Neural cell (in vitro differentiated cells): ENCODE results near the gene MYCN. TPM values are rescaled to one million over a fixed set of nuclear protein-coding genes. Genes with fewer than 3 reads are reported as not detected.

ENCODE experiments used
- H2AFZ ChIP-seq: fragments of 200-600, 300-800 bp; sonication (generic), shearing (Covaris generic); 2 replicates; pipeline ENCODE4 v1.6.0; 2014; ENCODE audit warnings: low read depth, mild to moderate bottlenecking, antibody characterized with exemption, low read length, moderate library complexity
- H3F3A ChIP-seq: fragments of 200-600 bp; shearing (Covaris generic); 2 replicates; pipeline ENCODE4 v1.6.1; 2016; ENCODE audit warnings: mild to moderate bottlenecking, moderate library complexity, mixed read lengths, antibody characterized with exemption, low read length; ENCODE audit not compliant: insufficient read depth, poor library complexity, severe bottlenecking
- H3K27ac ChIP-seq: fragments of 200-600, 300-800 bp; sonication (generic), shearing (Covaris generic); 2 replicates; pipeline ENCODE4 v1.5.1; 2014; ENCODE audit warnings: mild to moderate bottlenecking, low read length, moderate library complexity
- H3K27me3 ChIP-seq: fragments of 300-800, 200-600 bp; sonication (generic), shearing (Covaris generic); 2 replicates; pipeline ENCODE4 v1.6.0; 2014; ENCODE audit warnings: mild to moderate bottlenecking, low read depth, low read length, moderate library complexity; ENCODE audit not compliant: insufficient read depth
- H3K36me3 ChIP-seq: fragments of 300-800, 200-600 bp; sonication (generic), shearing (Covaris generic); 2 replicates; pipeline ENCODE4 v1.5.1; 2014; ENCODE audit warnings: mild to moderate bottlenecking, antibody characterized with exemption, low read length, moderate library complexity; ENCODE audit not compliant: insufficient read depth
- H3K4me2 ChIP-seq: fragments of 300-800, 200-600 bp; sonication (generic), shearing (Covaris generic); 2 replicates; pipeline ENCODE4 v1.6.0; 2014; ENCODE audit warnings: mild to moderate bottlenecking, low read length
- H3K4me3 ChIP-seq: fragments of 300-800, 200-600 bp; sonication (generic), shearing (Covaris generic); 2 replicates; pipeline ENCODE4 v1.5.1; 2014; ENCODE audit warnings: mild to moderate bottlenecking, low read length, moderate library complexity
- H3K79me2 ChIP-seq: fragments of 200-600 bp; shearing (Covaris generic); replicated peaks from 2 replicates; pipeline ENCODE4 v1.6.0; 2014; ENCODE audit warnings: mild to moderate bottlenecking, low read length, moderate library complexity; ENCODE audit not compliant: insufficient read depth
- H3K9ac ChIP-seq: fragments of 300-800, 200-600 bp; sonication (generic), shearing (Covaris generic); 2 replicates; pipeline ENCODE4 v1.6.1; 2016; ENCODE audit warnings: mild to moderate bottlenecking, low read length, mixed read lengths
- H3K9me2 ChIP-seq: fragments of 200-600 bp; shearing (Covaris generic); 2 replicates; pipeline ENCODE4 v1.6.1; 2016; ENCODE audit warnings: mild to moderate bottlenecking, low read length, mixed read lengths; ENCODE audit not compliant: insufficient read depth
- H3K9me3 ChIP-seq: fragments of 200-600, 300-800 bp; sonication (generic), shearing (Covaris generic); 2 replicates; pipeline ENCODE4 v1.6.1; 2016; ENCODE audit warnings: mild to moderate bottlenecking, mixed run types, low read length, moderate library complexity, mixed read lengths
- H4K20me1 ChIP-seq: fragments of 200-600 bp; shearing (Covaris generic); 2 replicates; pipeline ENCODE4 v1.6.1; 2016; ENCODE audit warnings: mild to moderate bottlenecking, mixed run types; ENCODE audit not compliant: insufficient read depth
- CTCF ChIP-seq: fragments of 450-650 bp; IDR thresholded peaks from 2 replicates; pipeline ENCODE4 v1.5.1; 2014; ENCODE audit warnings: antibody characterized with exemption, mild to moderate bottlenecking, moderate library complexity; ENCODE audit not compliant: poor library complexity, severe bottlenecking
- EP300 ChIP-seq: fragments of 450-650 bp; conservative IDR thresholded peaks from 2 replicates; pipeline ENCODE4 v1.6.1; 2014; ENCODE audit warnings: antibody characterized with exemption, mild to moderate bottlenecking, moderate library complexity; ENCODE audit not compliant: poor library complexity, severe bottlenecking
- EZH2 ChIP-seq: fragments of 200-600, 300-800 bp; shearing (Covaris generic), sonication (generic); IDR thresholded peaks from 2 replicates; pipeline ENCODE4 v1.6.1; 2014; ENCODE audit warnings: antibody characterized with exemption, low read length, borderline replicate concordance, mild to moderate bottlenecking; ENCODE audit not compliant: insufficient read depth, poor library complexity, severe bottlenecking
- MXI1 ChIP-seq: fragments of 450-650 bp; conservative IDR thresholded peaks from 2 replicates; pipeline ENCODE4 v1.6.1; 2014; ENCODE audit warnings: antibody characterized with exemption, mild to moderate bottlenecking; ENCODE audit not compliant: poor library complexity, severe bottlenecking
- POLR2AphosphoS5 ChIP-seq: IDR thresholded peaks from 2 replicates; pipeline ENCODE4 v1.6.1; 2012
- RAD21 ChIP-seq: fragments of 450-650 bp; conservative IDR thresholded peaks from 2 replicates; pipeline ENCODE4 v1.6.1; 2014; ENCODE audit warnings: antibody characterized with exemption, mild to moderate bottlenecking, moderate library complexity
- REST ChIP-seq: IDR thresholded peaks from 2 replicates; pipeline ENCODE4 v1.6.1; 2012; ENCODE audit warnings: borderline replicate concordance
- SMC3 ChIP-seq: fragments of 450-650 bp; conservative IDR thresholded peaks from 2 replicates; pipeline ENCODE4 v1.6.1; 2014; ENCODE audit warnings: antibody characterized with exemption, mild to moderate bottlenecking, moderate library complexity; ENCODE audit not compliant: poor library complexity
- TAF1 ChIP-seq: IDR thresholded peaks from 2 replicates; pipeline ENCODE4 v1.6.1; 2012; ENCODE audit warnings: low read depth
- polyA plus RNA-seq: library from polyadenylated mRNA; depleted of rRNA; stranded (reverse); fragments of >200 nt; gene quantifications from 2 replicates; pipeline ENCODE4 v1.2.3, GENCODE V29; 2014
- small RNA-seq, 3 experiments: library from RNA; depleted of rRNA; stranded (forward); fragments of <200 nt; gene quantifications; one replicate each; pipeline ENCODE3, GENCODE V24; 2012

Gene MYCN
- polyA plus RNA-seq, 1 donor from 2014 or later: 25.1 TPM

- no peak overlapping the region for H3K4me2 ChIP-seq
- no peaks in the 10 kb centered on the region for H3K9me3 ChIP-seq
- H3K4me3 ChIP-seq: no peak overlapping the region
- no peaks in the 10 kb centered on the region for H3K27me3 ChIP-seq
- TF ChIP-seq CTCF (no peak), MXI1 (no peak), RAD21 (no peak), TAF1 (no peak), SMC3 (no peak), POLR2AphosphoS5 (no peak), EP300 (no peak), EZH2 (no peak), REST (no peak)
- no peak overlapping the region for H2AFZ ChIP-seq
- H3K9ac ChIP-seq: no peak overlapping the region
- H3K27ac ChIP-seq: no peak overlapping the region
- no peaks in the 10 kb centered on the region for H3K79me2 ChIP-seq
- no peaks in the 10 kb centered on the region for H3K36me3 ChIP-seq
- H3K9me2 ChIP-seq: no peaks in the 10 kb centered on the region
- H4K20me1 ChIP-seq: no peaks in the 10 kb centered on the region
- H3F3A ChIP-seq: no peaks in the 10 kb centered on the region
Measured at GRCh38 chr2:15995603-15996002, 55.3 kb downstream of the MYCN start.

Small RNA genes within 50 kb of the gene (small RNA-seq; reads per million reads assigned to genes)
- gene RF01210 (0 reads per million in 3 experiments), gene RN7SL104P (0 reads per million in 3 experiments)
